GM19438 (cell line): ENCODE measurements around the gene GABRR1.

Experiments
- ATAC-seq: cut with Tn5 transposase; IDR thresholded peaks from one replicate; pipeline ENCODE4 v1.9.1; 2021; ENCODE audit warnings: low read depth; ENCODE audit not compliant: unreplicated experiment

Gene GABRR1

DNA sequence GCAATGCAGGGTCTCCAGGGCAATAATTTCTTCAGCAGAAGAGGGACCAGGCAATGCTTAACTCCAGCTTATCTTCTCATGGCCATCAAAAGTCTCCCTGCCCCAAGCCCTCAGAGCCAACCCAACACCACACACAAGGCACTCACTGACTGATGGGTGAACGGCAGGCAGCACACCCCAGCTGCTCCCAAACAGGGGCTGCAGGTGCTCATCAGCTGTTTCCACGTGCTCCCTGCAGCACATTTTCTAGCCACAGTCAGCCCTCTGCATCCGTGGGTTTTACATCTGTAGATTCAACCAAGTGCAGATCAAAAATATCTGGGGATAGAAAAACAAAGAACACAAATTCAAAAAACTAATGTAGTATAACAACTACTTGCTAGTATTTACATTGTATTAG is 4.0 kb upstream of the GABRR1 start:
- ATAC-seq: no peak

DNA sequence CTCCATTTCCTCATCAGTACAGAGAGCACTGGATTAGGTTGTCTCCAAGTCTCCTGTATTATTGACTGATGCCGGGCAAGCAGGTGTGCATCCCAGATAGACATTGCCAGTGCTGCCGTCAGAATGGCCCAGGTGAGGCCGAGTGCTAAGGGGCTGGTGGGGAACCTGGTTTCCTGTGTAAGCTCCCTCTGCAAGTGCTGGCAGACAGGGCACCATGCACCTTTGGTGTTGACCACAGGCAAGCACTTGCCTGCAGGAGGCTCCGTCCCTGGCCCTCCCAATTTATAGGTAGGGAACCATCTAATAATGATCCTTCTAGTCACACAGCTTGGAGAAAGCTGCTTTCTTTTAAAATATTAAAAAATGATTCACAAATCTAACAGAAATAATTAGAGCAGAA is 747 bp downstream of the GABRR1 start:
- ATAC-seq: no peak

DNA sequence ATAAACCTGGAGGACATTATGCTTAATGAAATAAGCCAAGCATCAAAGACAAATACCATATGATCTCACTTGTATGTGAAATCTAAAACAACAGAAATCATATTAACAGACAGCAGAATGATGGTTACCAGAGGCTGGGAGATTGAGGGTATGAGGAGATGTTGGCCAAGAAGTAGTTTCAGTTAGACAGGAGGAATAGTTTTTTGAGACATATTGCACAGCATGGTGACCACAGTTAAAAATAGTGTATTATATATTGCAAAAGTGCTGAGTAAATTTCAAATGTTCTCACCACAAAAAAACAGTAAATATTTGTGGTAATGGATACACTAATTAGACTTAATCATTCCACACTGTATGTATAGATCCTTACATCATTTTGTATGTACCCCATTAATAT is 1.8 kb downstream of the GABRR1 start:
- no peak for ATAC-seq

DNA sequence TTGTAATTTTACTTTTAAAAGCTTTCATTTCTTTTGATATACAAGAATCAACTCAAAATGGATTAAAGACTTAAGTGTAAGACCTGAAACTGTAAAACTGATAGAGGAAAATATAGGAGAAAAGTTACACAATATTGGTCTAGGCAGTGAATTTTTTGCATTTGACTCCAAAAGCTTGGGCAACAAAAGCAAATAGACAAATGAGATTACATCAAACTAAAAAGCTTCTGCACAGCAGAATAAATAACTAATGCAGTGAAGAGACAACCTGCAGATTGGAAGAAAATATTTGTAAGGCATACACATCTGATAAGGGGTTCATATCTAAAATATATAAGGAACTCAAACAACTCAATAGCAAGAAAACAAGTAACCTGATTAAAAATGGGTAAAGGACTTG is 3.0 kb downstream of the GABRR1 start:
- no peak for ATAC-seq

DNA sequence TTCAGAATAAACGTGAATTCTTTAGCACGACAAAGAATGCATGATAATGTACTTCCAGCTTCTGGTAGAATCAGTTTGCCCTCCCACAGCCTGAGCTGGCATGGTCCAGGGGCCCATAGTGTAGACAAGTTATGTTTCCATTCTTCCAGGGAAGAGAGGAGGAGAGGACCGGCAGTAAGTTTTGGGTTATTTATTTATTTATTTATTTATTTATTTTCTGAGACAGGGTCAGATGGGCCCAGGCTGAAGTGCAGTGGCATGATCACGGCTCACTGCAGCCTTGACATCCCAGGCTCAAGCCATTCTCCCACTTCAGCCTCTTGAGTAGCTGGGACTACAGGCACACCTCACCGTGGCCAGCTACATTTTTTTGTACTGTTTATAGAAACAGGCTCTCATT is 4.7 kb downstream of the GABRR1 start:
- no peak for ATAC-seq

DNA sequence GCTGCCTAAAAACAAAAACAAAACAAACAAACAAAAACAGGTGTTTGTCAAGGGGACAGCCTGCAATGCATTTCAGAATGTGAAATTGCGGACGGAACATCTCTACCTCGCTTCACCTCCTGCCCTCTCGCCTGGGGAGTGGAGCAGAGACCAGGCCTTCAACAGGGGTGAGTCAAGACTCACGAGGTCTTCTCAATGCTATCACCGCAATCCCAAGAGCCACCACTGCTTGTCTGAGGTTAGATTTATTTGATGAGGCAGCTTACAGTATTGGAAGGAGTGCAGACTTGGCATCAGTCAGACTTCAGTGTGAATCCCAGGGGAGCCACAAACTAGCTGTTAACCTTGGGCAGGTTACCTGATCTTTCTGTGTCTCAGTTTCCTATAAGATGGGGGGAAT is 7.7 kb downstream of the GABRR1 start:
- ATAC-seq: no peak

DNA sequence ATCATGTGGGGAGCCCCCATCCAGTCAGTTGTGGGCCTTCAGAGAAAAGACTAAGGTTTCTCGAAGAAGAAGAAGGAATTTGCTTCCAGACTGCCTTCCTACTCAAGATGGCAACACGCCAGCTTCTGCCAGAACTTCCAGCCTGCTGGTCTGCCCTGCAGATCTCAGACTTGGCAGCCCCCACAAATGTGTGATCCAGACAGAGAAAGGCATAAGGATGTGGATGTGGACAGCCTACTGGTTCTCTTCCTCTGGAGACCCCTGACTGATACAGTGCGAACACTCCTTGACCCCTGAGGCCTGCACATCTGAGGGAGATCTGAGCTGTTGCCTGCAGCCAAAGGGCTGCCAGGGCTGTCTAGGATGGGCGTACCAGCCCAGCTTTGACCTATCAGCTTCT is 8.6 kb downstream of the GABRR1 start:
- no peak for ATAC-seq

DNA sequence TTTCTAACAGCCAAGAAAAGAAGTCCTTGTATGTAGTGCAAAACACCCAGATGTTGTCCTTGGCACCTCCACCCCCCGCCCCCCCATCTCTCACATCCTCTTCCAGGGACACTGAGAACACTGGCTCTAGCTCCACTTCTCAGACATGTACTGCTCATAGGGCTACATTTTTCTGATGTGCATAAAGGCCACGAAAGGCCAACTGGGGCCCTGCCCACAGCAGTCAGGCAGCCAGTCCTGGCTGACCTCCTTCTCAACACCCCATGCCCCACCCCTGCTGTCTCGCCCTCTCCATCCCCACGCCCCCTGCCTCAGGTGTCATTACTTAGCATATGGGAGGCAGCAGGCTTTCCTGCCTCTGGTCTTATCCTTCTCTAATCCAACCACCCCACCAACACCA is 11.3 kb downstream of the GABRR1 start:
- no peak for ATAC-seq

DNA sequence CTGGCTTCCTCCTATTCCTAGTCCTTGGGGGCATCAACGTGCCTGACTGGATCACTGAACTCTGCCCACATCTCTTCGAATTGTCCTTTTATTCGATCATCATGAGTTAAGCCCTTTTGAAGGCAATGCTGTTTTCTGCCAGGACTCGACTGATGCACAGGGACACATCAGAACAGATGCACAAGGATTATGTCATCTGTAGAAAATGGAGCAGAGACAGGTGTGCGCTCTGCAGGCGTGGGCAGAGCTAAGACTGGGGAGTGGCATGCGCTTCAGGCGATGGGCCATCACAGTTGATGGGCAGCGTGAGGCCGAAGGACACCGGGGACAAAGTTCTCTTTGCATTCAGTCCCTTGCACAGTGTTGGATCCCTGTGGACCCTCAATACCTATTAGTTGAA is 13.1 kb downstream of the GABRR1 start:
- ATAC-seq: no peak

DNA sequence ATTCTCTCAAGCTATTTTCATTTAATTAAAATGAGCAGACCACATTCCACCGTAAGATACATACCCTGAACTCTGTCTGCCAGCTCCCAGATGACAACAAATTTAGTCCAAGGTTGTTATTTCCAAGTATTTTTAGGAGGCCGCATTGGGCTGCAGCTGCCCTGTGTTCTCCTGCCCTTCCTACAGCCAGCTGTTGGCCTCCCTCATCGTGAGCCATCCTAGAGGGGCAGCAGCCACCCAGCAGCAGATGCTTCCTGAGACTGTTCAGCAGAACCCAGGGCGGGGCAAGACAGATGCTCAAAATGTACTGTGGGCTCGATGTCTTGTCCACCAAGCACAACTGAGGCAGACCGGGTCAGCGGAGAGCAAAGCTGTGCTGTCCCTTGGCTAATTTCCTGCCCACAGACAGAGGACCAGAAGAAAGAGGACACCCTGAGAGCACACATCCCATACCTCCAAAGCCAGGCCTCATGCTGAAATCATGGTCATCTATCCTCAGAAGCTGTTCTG is 16.4 kb downstream of the GABRR1 start:
- no peak for ATAC-seq

DNA sequence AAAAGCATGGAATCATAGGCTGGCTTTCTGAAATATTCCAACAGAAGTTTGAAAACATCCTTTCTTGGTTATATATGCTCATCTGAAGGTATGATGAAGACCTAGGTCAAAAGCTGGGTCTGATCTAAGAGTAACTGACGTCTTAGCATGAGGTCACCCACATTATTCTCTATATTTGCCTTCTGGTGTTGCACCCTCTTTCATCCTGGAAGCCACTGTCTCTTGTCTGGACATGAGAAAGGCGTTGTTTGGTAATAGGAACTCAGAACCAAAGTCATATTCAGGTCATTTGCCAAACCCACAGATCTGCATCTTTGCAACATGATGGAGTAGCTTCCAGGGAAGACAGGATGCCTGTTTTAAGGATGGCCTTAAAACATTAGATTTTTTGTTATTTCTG is 17.6 kb downstream of the GABRR1 start:
- no peak for ATAC-seq

DNA sequence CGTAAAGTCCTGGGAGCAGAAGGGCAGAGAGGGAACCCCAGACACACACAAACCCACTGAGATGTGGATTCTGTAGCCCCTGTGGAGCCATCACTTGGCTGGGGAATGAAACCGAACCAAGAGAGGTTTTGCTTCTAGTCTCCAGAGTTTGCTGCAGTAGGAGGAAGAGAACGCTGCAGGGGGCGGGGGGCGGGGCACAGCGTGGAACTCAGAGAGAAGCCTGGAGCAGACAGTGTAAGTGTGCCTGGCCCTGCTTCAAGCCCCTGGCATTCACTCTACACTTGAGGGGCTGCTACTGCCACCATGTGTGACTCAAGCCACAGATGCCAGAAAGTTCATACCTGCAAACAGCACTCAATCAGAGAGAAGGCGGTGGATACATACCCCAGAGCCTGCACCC is 18.9 kb downstream of the GABRR1 start:
- no peak for ATAC-seq

DNA sequence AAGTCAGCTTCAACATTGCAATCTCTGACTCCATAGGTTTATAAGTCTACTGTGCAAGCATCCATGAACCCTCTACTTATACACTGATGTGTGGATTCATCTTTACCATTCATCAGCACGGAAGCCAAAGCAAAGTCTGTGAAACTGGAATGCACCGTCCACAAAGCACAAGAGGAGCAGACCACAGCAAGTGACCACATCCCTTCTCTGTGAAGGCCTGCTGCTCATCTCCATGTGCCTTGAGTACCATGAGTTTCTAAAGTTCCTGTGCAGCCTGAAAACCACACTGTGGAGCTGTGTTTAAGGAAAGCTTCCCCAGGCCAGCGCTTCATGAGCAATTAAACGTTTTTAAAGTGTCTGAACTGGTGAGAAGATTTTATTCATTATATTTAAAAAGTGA is 20.0 kb downstream of the GABRR1 start:
- no peak for ATAC-seq

DNA sequence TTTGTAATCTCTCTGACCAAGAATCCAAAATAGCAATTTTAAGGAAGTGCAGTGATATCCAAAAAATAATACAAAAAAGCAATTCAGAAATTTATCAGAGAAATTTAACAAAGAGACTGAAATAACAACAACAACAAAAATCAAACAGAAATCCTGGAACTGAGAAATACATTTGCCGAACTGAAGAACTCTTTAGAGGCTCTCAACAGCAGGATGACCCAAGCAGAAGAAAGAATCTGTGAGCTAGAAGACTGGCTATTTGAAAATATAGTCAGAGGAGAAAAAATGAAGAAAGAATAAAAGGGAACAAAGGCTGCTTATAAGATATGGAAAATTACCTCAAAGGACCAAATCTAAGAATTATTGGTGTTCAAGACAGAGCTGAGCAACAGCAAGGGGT is 22.6 kb downstream of the GABRR1 start:
- ATAC-seq: no peak

DNA sequence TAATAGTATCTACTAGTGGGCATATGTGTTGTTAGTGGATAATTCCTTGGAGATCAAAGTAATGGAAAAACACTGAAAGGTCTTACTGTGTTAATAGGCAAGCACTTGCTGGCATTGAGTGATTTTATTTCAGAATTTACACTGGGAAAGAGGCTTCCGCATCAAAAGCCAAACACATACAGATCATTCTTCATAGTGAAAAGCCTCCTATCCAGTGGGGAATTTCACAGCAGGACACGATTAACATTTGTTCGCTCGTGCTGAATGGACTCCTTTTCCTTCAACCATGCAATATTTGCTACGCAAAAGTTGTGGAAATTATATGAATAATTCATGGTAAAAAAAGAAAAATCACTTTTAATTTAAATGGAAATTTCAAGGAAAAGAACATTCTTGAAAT is 26.4 kb downstream of the GABRR1 start:
- ATAC-seq: no peak

DNA sequence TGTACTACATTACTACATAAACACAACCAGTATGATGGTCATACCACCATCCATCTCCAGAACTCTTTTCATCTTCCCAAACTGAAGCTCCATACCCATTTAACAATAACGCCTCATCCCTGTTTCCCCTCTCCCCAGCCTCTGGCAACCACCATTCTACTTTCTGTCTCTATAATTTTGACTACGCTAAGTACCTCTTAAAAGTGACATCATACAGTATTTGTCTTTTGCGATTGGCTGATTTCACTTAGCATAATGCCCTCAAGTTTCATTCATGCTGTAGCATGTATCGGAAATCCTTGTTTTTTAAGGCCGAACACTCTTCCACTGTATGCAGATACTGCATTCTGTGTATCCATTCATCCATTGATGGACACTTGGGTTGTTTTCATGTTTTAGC is 29.7 kb downstream of the GABRR1 start:
- ATAC-seq: no peak

DNA sequence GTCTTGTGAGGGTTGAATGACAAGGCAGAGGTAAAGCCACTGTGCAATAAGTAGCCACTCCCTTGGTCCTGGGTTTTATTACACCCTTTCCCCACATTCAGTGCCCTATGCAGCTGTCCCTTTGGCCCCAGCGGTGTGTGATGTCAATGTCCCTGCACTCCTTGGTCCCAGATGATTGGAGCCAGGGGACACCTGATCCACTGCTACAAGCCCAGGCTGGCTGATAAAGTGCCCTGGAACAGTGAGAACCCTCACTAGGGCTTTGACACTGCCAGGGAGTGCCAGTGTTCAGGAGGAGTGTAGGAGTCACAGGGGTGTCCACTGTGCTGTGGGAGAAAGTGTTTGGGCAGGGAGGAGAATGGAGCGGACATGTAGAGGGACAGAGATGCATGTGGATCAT is 30.4 kb downstream of the GABRR1 start:
- no peak for ATAC-seq

DNA sequence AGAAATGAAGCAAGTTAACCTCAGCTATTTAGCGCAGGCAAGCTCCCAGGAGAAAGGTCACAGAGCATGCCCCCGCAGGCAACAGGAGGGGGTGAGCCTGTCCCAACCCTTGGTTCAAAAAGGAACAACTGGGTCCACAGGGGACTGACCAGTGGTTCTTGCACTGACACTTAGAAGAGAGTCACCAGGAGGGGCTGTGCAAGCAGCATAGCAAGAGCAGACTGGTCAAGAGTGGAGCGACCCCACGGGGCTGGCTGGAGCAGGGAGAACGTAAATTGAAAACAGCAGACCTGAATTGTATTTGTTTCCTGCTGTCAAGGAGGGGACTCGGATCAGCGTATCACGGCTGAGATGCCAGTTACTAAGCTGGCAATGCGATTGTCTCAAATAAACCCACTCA is 32.8 kb downstream of the GABRR1 start:
- no peak for ATAC-seq

DNA sequence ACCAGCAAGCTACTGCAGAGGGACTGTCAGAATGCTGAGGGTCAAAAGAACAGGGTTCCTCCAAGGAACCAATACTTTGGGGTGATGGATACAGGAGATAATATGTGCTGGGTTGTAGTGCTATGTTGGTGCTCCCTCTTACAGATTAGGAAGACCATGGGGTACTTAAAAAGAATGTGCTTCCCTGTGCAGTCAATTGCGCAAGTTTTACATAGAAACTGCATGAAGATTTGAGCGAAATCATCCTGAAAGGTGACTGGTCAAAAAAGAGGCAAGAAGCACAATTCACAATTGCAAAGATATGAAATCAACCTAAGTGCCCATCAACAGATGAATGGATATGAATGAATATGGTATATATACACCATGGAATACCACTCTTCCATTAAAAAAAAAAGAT is 33.9 kb downstream of the GABRR1 start:
- ATAC-seq: no peak

DNA sequence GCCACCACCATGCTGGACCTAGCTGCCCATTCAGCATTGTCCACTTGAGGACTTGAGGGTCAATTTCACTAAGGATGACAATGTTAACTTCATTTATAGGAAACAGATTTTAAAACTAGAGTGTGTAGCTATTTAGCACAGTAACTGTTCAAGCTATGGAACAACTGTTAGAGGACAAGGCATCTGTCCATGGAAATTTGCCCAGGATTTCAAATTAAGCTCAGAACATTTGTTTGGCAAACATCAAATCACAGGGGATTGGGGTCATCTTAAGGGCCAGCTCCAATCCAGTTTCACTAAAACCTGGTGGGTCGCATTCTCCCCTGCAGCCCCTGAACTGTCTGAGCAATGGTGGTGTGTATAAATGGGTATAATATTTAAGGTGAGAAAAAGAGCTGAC is 36.2 kb downstream of the GABRR1 start:
- ATAC-seq: no peak

DNA sequence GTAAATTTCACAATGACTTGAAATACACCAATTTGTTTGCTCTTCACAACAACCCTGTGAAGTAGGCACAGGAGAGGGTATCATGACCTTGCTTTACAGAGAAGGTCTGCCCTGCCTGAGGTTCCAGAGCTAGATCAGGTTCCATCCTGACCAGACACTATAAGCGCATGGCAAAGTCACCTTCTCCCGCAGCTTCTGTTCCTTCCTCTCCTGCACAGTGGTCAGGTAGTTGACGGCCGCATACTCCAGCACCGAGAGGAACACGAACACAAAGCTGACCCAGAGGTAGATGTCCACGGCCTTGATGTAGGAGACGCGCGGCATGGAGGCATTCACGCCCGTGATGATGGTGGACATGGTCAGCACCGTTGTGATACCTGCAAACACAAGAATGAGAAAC is 37.0 kb downstream of the GABRR1 start:
- no peak for ATAC-seq

DNA sequence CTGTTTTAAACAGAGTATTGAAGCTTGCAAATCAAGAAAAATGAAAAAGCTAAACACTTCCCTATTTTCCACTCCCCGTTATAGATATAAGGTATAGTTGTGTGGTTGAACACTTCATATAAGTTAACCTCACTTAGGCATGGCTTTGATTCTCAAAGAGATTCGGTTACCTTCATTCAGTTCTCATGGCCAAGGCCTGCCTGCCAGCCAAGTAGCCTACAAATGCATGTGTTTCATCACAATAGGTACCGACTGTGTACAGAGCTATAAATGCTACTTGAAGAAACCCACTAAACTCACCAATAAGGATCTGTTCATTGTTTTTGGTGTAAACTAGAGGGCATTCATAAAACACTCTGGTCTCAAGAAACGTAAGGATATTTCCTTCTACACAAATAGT is 43.5 kb downstream of the GABRR1 start:
- no peak for ATAC-seq

DNA sequence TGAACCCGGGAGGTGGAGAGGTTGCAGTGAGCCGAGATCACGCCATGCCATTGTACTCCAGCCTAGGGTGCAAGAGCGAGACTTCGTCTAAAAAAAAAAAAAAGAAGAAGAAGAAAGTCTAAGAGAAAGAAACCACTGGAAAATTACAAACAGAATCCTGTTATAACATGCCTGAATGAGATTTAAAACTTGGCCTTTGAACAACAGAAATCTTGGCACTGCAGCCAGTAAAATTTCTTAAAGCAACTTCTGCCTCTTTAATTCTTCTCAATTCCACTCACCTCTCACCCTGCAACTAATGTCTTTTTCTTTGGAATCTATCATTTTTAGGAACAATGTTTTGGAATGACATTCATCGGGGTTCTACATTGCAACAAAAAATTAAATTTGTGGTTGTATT is 45.0 kb downstream of the GABRR1 start:
- ATAC-seq: no peak

DNA sequence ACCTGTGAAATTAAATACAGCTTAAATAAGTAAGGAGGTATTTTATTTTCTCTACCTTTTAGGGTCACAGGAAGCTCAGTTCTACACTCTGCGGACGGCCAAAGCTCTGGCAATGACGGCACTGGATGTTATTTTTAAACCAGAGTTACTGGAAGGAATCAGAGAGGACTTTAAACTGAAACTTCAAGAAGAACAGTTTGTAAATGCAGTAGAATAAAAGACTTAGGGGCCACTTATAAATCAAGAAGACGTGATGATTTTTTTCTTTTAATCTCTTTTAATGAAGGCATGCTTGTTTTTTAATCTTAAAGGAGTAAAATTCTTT is 55.1 kb downstream of the GABRR1 start:
- no peak for ATAC-seq
